WI38 (cell line): ENCODE measurements around the gene ANK2.
"Not testable (repeated sequence)": the region's sequence is repeated elsewhere in the genome, so short reads cannot be mapped to it uniquely, and the experiment has no call there.

ENCODE experiments used
- H3K4me3 ChIP-seq: 2 replicates; pipeline ENCODE4 v1.5.1; 2011; ENCODE audit warnings: low read depth, mild to moderate bottlenecking, control low read depth, low read length
- TF ChIP-seq, protein P1 (sequence below): IDR thresholded peaks from 2 replicates; pipeline ENCODE4 v1.5.1; 2012; ENCODE audit warnings: low read depth, mild to moderate bottlenecking, control low read depth, low read length

Gene ANK2

DNA sequence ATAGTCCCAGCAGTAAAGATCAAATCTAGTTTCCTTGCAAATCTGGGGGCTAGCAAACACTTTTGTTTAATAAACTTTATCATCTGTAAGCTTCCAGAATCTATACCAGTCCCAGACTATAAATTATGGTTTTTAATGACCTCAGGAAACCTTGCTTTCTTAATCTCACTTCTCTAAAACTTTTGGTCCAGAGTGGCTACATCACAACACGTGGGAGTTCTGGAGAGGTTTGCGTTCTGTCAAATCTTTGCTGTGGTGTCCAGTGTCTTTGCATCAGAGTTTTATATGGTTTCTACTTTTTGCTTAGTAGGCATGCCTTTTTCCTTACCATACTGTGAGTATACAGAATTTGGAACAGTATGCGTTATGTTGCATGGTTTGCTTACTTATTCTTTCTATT is 193.9 kb downstream of the ANK2 start:
- TF ChIP-seq, protein P1, sequence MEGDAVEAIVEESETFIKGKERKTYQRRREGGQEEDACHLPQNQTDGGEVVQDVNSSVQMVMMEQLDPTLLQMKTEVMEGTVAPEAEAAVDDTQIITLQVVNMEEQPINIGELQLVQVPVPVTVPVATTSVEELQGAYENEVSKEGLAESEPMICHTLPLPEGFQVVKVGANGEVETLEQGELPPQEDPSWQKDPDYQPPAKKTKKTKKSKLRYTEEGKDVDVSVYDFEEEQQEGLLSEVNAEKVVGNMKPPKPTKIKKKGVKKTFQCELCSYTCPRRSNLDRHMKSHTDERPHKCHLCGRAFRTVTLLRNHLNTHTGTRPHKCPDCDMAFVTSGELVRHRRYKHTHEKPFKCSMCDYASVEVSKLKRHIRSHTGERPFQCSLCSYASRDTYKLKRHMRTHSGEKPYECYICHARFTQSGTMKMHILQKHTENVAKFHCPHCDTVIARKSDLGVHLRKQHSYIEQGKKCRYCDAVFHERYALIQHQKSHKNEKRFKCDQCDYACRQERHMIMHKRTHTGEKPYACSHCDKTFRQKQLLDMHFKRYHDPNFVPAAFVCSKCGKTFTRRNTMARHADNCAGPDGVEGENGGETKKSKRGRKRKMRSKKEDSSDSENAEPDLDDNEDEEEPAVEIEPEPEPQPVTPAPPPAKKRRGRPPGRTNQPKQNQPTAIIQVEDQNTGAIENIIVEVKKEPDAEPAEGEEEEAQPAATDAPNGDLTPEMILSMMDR = no peak

DNA sequence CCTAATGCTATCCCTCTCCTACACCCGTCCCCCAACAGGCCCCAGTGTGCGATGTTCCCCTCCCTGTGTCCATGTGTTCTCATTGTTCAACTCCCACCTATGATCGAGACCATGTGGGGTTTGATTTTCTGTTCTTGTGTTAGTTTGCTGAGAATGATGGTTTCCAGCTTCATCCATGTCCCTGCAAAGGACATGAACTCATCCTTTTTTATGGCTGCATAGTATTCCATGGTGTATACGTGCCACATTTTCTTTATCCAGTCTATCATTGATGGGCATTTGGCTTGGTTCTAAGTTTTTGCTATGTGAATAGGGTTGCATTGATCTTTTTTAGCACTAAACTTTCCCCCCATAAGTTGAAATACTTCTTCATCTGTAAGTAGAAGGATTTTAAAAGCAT is 195.3 kb downstream of the ANK2 start:
- H3K4me3 ChIP-seq = not testable (repeated sequence)

More for the DNA sequence above, 193.9 kb downstream of the ANK2 start:
- H3K4me3 ChIP-seq = no peak overlapping the region

DNA sequence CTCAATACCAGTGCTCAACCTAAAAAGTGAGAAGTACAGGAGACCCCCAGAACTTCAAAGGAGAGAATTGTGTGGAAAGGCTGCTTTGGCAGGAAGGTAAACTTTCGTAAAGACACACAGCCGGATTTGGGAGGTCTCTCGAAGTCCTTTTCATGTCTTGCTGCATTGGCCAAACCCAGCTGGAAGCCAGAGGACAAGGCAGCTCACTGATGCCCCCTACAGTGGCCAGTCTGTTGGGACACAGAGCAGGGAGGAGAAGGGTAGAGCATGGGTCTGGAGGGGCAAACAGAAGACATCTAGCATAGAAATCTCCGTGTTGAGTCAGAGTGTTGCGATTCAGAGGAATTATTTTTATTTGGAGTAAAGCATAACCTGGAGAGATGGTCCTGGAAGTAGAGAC is 198.9 kb downstream of the ANK2 start:
- no peak overlapping the region for H3K4me3 ChIP-seq
- TF ChIP-seq, protein P1 = peak; percentile 22

DNA sequence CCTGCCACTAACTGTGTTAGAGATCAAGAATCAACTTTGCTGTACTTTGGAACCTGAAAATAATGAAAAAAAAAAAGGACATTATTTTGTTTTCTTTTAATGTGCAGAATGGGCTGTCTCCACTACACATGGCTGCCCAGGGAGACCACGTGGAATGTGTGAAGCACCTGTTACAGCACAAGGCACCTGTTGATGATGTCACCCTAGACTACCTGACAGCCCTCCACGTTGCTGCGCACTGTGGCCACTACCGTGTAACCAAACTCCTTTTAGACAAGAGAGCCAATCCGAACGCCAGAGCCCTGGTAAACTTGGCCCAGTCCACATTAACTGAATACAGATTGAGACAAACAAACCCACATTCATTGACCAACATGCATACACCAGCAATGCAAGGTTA is 206.2 kb downstream of the ANK2 start:
- H3K4me3 ChIP-seq = no peak overlapping the region
- TF ChIP-seq, protein P1 = no peak

DNA sequence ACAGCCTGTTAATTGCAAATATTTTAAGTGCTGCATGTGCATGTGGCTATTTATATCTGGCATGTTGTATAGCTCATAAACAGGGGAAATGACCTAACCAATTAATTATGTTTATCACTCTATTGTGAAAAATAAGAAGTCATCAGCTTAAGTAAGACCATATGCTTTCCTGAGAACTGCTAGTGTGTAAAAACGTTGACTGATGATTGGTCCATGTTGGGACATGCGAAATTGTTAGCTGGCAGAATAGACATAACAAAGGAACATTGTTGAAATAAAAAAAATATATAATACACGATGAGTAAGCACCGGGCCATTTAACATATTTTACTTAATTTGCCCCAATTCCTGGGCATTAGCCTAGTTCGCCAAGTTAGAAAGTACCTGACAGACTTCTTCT is 207.5 kb downstream of the ANK2 start:
- no peak overlapping the region for H3K4me3 ChIP-seq
- TF ChIP-seq, protein P1 = no peak

DNA sequence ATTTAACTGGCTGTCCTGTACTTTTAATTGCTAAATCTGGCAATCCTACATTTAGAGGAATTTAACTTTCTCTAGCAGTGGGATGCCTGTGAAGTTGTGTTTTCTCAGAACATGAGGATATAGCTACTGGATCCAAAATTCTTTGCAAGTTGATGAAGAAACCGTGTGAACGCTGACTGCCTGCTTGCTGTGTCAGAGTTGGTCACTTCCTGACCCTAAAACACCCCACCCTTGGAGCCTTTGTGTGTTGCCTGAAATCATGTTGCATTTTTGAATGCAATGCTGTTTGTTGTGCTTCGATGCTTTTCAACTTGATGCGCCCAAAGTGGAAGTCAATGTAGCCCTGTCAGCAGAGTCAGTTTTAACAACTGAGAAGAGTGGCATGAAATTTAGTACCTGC is 211.2 kb downstream of the ANK2 start:
- H3K4me3 ChIP-seq = no peak overlapping the region
- TF ChIP-seq, protein P1 = no peak

DNA sequence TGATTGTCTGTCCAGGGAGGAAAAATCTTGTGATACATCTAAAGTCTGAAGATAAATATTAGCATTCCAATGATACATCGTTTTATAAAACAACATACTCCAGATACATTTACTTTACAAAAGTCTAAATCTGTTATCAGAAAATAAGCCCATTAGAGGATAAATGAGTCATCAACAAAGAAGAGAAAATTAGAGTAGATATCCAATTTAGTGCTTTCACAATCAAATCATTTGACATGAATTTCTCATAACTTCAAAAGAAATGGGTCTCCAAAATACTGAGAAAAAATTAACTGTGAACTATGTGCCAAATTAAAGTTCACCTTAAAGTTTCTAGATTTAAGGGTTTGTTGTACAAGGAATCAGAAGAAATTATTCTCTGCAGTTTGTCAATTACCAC is 213.8 kb downstream of the ANK2 start:
- TF ChIP-seq, protein P1 = no peak
- no peak overlapping the region for H3K4me3 ChIP-seq

DNA sequence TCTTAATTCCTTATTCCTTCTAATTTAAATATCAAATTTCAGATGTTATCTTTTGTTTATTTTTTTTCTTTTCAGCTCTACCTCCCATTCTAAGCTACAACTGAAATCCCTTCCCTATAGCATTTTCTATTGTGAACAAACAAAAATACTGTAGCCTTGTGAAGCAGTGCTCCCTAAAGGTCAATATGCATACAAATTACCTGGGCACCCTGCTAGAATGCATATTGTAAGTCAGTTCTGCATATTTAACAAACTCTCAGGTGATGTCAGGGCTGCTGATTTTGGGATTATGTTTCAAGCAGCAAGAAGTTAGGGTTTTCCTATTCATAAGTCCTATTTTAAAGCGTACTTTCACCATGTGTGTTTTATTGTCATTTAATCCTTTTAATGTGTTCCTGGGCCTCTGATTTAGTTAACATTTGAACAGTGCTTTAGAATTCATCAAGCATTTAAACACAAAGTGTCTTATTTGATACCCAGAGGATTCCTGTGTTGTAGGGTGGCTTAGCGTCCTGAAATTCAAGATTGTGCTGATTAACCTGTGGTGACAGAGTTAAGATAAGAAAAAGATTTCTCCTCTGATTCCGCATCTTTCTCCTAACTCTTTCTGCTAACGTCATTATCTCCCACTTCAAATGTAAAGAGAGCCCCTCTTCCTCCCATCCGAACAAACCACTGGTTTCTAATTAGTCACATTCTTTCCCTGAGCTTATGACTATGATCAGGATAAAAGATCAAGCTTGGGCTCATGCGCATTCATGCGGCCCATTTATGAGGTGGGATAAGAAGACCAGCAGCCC is 221.3 kb downstream of the ANK2 start:
- H3K4me3 ChIP-seq = no peak overlapping the region
- TF ChIP-seq, protein P1 = no peak
